ENCODE results near the gene COMMD1.

COMMD1 gene

DNA sequence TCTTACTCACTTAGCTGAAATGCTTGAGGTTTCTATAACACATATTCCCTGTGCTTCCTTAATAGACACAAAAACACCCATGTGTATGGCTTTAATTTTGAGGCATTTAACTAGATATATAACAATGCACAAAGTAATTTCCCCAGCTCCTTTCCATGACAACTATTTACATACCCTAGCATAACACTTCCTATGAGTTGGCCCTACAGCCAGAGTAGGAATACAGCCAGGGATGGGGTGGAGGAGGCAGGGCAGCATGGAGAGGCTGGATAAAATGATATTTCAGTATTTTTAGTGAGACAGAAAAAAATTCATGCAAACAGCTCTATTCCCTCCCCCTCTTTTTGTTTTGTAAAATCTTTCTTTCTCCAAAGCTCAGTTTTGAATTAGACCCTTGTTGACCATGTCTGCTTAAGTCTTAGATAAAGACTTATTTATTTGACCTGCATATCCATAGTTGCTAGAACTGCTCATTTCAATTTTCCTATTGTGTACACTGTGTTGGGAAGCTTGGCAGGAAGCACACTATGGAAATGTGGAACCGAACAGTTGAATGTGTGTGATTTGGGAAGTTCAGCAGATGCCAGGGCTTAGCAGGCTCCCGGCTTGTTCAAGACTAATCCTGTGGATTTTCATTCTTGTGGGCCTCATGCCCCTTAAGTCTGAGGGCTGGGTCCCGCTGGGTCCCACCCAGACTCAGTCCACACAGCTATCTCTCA is 279.2 kb downstream of the COMMD1 start:
- DNase-seq = no peak

Data from T-helper 2 cell (primary cell).